HG03196 (cell line): ENCODE measurements around the gene DOLK.

ENCODE experiments used
- ATAC-seq: cut with Tn5 transposase; IDR thresholded peaks from one replicate; pipeline ENCODE4 v1.9.1; 2021; ENCODE audit not compliant: unreplicated experiment

The DOLK gene

GRCh38 chr9:128936171-128936865 is 11.1 kb downstream of the DOLK start:
- ATAC-seq: no peak

- no peak for ATAC-seq
Observed at GRCh38 chr9:128933731-128934130, 13.7 kb downstream of the DOLK start.

GRCh38 chr9:128929560-128929959 is 17.8 kb downstream of the DOLK start:
- no peak for ATAC-seq

GRCh38 chr9:128928624-128929023 is 18.8 kb downstream of the DOLK start:
- no peak for ATAC-seq

- ATAC-seq: no peak
Observed at GRCh38 chr9:128927731-128928411, 19.5 kb downstream of the DOLK start.

GRCh38 chr9:128923493-128923883 is 23.9 kb downstream of the DOLK start:
- ATAC-seq: no peak

GRCh38 chr9:128921881-128922763 is 25.3 kb downstream of the DOLK start:
- ATAC-seq: no peak

GRCh38 chr9:128920381-128921058 is 26.9 kb downstream of the DOLK start, which contains the start of gene PHYHD1:
TSS of gene PHYHD1 (plus strand) at chr9:128920982. CDS start at chr9:128922324, 1,342 bp downstream.
- no peak for ATAC-seq

- ATAC-seq: no peak
Observed at GRCh38 chr9:128919402-128920089, 27.9 kb downstream of the DOLK start.

GRCh38 chr9:128918921-128919320 is 28.5 kb downstream of the DOLK start:
- no peak for ATAC-seq

- ATAC-seq: no peak
Observed at GRCh38 chr9:128917151-128917849, 30.1 kb downstream of the DOLK start.

- ATAC-seq: no peak
Observed at GRCh38 chr9:128916745-128917144, 30.7 kb downstream of the DOLK start.

GRCh38 chr9:128916204-128916603 is 31.2 kb downstream of the DOLK start:
- ATAC-seq: no peak

GRCh38 chr9:128913995-128914772 is 33.2 kb downstream of the DOLK start:
- ATAC-seq: no peak

GRCh38 chr9:128913048-128913900 is 34.1 kb downstream of the DOLK start:
- no peak for ATAC-seq

- no peak for ATAC-seq
Observed at GRCh38 chr9:128912270-128912853, 35.0 kb downstream of the DOLK start.

- no peak for ATAC-seq
Observed at GRCh38 chr9:128911529-128912035, 35.8 kb downstream of the DOLK start.

GRCh38 chr9:128910906-128911305 is 36.5 kb downstream of the DOLK start:
- no peak for ATAC-seq
